Stimulated activated CD8-positive, alpha-beta memory T cell treated with anti-CD3 and anti-CD28 coated beads, Interleukin-2, amount 100 ng/mL, for 48 hours (primary cell): ENCODE measurements around the gene CASKIN2.
A peak's percentile ranks its signal among the peaks of the same experiment; 100 is the strongest.
"Not testable (repeated sequence)": the region's sequence is repeated elsewhere in the genome, so short reads cannot be mapped to it uniquely, and the experiment has no call there.

Source experiments
- DNase-seq, 2 donors: peaks; one replicate each; pipeline ENCODE4 v3.0.0-alpha.2; 2020; ENCODE audit warnings: low read depth in 2 of 2

Gene CASKIN2

GRCh38 chr17:75465039-75465438 lies 50.3 kb downstream of the CASKIN2 start:
- no peak for DNase-seq

DNA sequence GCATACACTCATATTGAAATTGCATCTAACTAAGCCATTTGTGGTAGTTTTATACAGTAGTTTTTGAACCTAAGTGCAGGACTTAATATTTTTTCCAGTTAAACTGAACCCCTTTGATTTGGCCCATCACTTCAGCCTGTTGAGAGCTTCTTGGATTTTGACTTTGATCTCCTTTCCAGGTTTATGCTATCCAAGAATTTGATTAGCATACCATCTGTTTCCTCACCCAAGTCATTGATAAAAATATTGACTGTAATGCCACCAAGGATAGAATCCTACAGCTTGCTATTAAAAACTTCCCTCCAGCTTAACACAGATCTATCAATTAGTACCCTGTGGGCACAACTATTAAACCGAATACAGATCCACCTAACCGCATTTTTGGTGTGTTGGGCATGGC lies 51.7 kb downstream of the CASKIN2 start:
- no peak for DNase-seq

- DNase-seq = no peak
Measured at GRCh38 chr17:75460295-75460694, 55.0 kb downstream of the CASKIN2 start.

DNA sequence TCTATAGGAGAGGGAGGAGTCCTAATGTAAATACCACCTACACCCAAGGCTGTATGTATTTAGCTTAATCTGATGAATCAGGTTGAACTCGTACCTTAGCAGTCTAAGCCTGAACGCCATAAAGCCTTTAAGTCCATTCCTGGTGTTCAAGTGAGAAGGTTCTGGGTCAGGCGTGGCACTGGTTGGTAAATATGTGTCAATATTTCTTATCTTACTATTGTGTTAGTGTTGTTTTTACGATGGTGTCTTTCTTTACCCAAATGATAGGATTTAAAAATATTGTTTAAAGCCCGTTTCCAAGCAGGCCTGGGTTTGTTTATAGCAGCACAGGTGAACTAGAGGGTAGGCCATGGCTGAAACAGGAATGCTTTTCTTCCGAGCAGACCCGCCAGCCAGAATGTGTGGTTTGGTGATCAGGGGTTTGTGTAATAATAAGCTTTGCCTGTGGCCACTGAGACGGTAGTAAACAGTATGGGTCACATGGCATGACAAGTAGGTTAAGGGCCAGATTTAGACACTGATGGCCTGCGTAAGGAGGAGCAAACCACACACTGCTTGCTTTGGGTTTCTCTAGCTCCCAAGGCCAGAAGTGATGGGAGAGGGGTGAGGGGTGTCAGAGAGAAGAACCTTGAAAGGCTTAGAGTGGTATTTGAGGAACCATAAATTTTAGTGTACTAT lies 55.6 kb downstream of the CASKIN2 start:
- DNase-seq = no peak

- no peak for DNase-seq
Measured at GRCh38 chr17:75459246-75459589, 56.1 kb downstream of the CASKIN2 start.

GRCh38 chr17:75457047-75457654 lies 58.2 kb downstream of the CASKIN2 start:
- DNase-seq = no peak

DNA sequence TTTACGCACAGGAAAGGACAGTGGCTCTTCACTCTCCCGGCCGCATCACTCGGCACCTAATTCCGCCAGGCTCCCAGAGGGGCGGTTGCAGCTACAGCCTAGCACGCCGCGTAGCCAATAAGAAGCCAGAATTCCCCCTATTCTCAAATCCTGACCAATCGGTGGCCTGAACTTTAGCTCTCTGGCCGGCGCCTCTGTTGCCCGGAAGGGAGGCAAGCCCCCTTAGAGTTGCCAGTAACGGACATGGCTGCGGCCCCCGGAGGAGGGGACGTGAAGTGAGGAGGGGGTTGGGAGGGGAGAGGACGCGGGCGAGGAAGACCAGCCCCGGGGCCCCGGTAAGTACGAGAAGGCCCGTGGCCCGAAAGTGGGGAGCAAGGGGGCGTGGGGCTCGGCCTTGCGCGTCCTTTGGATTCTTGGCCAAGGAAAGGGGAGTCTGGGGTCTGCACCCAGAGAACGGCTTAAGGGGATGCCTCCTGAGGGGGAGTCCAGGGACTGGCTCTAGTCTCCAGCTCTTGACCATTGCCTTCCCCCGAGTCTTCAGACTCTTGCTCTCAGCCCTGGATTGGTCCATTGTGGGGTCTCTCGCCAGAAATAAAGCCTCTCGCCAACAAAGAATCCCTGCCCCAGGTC lies 58.8 kb downstream of the CASKIN2 start, which contains the start of gene TMEM94:
TMEM94 (plus strand) TSS at position 219 of the 630 bp plus-strand sequence. CDS start 15,271 bp downstream, outside the sequence.
- peak; percentile 80 to 82 for DNase-seq

DNA sequence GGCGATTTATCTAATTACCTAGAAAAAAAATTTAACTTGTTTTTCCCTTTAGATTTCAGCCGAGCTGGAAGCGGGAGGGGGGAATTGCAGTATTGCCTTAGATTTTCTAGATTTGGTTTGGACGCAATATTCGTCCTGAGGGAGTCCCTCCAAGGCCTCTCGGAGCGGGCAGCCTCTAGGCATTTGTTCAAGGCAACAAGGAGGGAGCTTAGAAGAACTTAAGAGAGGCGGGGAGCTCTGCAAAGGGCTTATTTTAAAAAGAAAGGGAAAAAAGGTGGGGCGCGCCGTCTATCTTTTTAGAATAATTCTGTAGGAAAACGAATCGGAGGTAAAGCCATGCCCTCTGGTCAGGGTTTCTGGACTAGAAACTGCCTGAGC lies 59.3 kb downstream of the CASKIN2 start:
- DNase-seq = no peak

DNA sequence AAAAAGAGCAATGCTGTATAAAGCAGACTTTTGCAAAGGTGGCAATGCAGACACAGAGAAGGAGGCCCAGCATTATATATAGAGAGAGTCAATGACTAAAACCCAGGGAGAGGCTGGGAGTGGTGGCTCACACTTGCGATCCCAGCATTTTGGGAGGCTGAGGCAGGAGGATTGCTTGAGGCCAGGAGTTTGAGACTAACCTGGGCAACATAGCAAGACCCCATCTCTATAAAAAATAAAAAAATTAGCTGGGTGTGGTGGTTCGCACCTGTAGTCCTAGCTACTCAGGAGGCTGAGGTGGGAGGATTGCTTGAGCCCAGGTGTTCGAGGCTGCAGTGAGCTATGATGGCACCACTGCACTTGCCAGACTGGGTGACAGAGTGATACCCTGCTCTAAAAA lies 60.7 kb downstream of the CASKIN2 start:
- not testable (repeated sequence) for DNase-seq

GRCh38 chr17:75454193-75454592 lies 61.1 kb downstream of the CASKIN2 start:
- DNase-seq = no peak

DNA sequence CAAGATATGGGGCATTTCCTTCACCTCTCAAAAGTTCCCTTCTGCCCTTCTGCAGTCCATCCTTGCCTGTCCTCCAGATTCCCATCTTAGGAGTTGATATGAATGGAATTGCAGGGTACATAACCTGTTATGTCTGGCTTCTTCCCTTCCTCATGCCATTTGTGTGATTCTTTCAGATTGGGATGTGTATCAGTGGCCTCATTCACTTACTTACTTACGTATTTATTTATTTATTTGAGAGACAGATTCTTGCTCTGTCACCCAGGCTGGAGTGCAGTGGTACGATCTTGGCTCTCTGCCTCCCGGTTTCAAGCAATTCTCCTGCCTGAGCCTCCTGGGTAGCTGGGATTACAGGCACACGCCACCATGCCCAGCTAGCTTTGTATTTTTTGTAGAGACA lies 65.1 kb downstream of the CASKIN2 start:
- DNase-seq = no peak
